Calu3 (cell line): ENCODE results near the gene TRIM27. TPM values are rescaled to one million over a fixed set of nuclear protein-coding genes. Genes with fewer than 3 reads are reported as not detected.
"Not testable (repeated sequence)": the region's sequence is repeated elsewhere in the genome, so short reads cannot be mapped to it uniquely, and the experiment has no call there.

ENCODE experiments used
- BruUV-seq: library from RNA; stranded (reverse); fragments of 400-500 nt; replicated peaks from 2 replicates; lab custom pipeline; 2021; lab: Mats Ljungman, UMichigan
- CTCF ChIA-PET: fragments of 300-600 bp; sonication (Branson Sonifier 250); formaldehyde crosslinking; loops from one replicate; lab custom pipeline; 2022; ENCODE audit warnings: antibody characterized with exemption; lab: Charles Lee
- DNase-seq: peaks from one replicate; pipeline ENCODE4 v3.0.0; 2022
- H3K27ac Mint-ChIP-seq: one replicate; pipeline ENCODE4 v1.8.0; 2022; ENCODE audit warnings: mixed read lengths; ENCODE audit not compliant: unreplicated experiment
- H3K27me3 Mint-ChIP-seq: one replicate; pipeline ENCODE4 v1.8.0; 2022; ENCODE audit warnings: mixed read lengths; ENCODE audit not compliant: unreplicated experiment
- H3K36me3 Mint-ChIP-seq: one replicate; pipeline ENCODE4 v1.8.0; 2022; ENCODE audit warnings: mild to moderate bottlenecking, moderate library complexity, mixed read lengths; ENCODE audit not compliant: insufficient read depth, unreplicated experiment
- H3K4me1 Mint-ChIP-seq: one replicate; pipeline ENCODE4 v1.8.0; 2022; ENCODE audit warnings: mild to moderate bottlenecking, low read depth, mixed read lengths; ENCODE audit not compliant: unreplicated experiment
- H3K4me3 Mint-ChIP-seq: one replicate; pipeline ENCODE4 v1.8.0; 2022; ENCODE audit warnings: mild to moderate bottlenecking, low read depth, moderate library complexity, mixed read lengths; ENCODE audit not compliant: unreplicated experiment
- H3K9me3 Mint-ChIP-seq: one replicate; pipeline ENCODE4 v1.8.0; 2022; ENCODE audit warnings: low read depth, mixed read lengths; ENCODE audit not compliant: unreplicated experiment
- CTCF ChIP-seq: fragments of 200-600 bp; IDR thresholded peaks from one replicate; pipeline ENCODE4 v1.8.0; 2022; ENCODE audit warnings: antibody characterized with exemption; ENCODE audit not compliant: unreplicated experiment
- intact Hi-C: fragments of 100-400 bp; cut with micrococcal nuclease; formaldehyde crosslinking; loops from one replicate; pipeline ENCODE4 v1.10.0; 2022; ENCODE audit not compliant: unreplicated experiment
- total RNA-seq: library from RNA; stranded (reverse); gene quantifications from 2 replicates; pipeline ENCODE4 v1.2.3, GENCODE V29; 2022

TRIM27 gene
- total RNA-seq, 1 experiment from 2014 or later = 91.6 TPM

GRCh38 chr6:28880894-28881780 lies 42.6 kb downstream of the TRIM27 start:
- peak overlapping the region; percentile 99 for H3K27ac Mint-ChIP-seq
- no peaks in the 10 kb centered on the region for H3K27me3 Mint-ChIP-seq
- H3K4me1 Mint-ChIP-seq = peaks cover 24% of the 10 kb centered on the region
- no peaks in the 10 kb centered on the region for H3K9me3 Mint-ChIP-seq
- CTCF ChIA-PET = interaction anchor here (2.1 kb wide), 1 partner anchor 14 kb away, joined by 5 read pairs; no protein-coding TSS in a partner anchor
- intact Hi-C loops = no loop called here
- BruUV-seq = no TSS peak
- peak; percentile 85 for DNase-seq
- no peak for TF ChIP-seq CTCF
- H3K4me3 Mint-ChIP-seq = peak overlapping the region; percentile 83
- H3K36me3 Mint-ChIP-seq = peaks cover 17% of the 10 kb centered on the region

DNA sequence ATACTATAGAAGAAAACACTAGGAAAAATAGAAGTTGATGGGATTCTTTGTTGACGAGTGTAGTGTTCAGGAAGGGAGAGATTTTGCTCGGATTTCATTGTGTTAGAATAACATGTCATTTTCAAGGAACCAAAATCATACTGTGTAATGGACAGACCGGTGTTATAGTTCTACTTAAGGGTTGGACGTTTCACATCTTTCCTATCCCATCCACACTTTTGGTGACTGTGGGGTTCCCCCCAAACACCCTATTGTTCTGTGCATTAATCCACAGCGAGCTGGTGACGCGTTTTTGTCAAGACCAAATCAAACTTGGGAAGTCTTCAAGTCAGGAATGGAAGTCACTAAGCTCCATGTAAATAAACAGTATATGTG lies 43.3 kb downstream of the TRIM27 start:
- Mint-ChIP-seq H3K4me1 (peaks cover 24% of the 10 kb centered on the region), H3K36me3 (peaks cover 17% of the 10 kb centered on the region), H3K9me3 (no peaks in the 10 kb centered on the region), H3K27me3 (no peaks in the 10 kb centered on the region), H3K4me3 (peak overlapping the region; percentile 83), H3K27ac (peak overlapping the region; percentile 99)
- no peak for TF ChIP-seq CTCF
- DNase-seq = no peak
- no TSS peak for BruUV-seq
- CTCF ChIA-PET = interaction anchor here (2.1 kb wide), 1 partner anchor 15 kb away, joined by 5 read pairs; no protein-coding TSS in a partner anchor
- intact Hi-C loops = no loop called here

DNA sequence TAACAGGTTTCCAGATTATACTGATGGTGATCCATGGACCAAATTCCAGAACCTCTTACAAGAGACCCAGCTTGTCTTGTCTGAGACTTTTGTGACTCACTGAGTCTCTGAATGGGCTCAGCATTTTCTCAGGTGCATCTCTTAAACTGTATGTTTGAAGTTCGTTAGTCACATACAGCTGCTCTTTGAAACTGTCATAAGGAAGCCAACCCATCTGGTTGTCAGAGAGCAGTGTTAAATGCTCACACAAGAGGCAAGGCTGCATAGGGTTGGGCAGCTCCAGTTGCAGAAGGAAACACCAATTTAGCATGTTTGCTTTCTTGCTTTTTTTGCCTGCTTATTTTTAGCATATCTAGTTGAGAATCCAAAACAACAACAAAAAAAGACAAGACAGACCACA lies 47.1 kb downstream of the TRIM27 start:
- intact Hi-C loops = no loop called here
- no peak for TF ChIP-seq CTCF
- Mint-ChIP-seq H3K9me3 (no peaks in the 10 kb centered on the region), H3K27me3 (no peaks in the 10 kb centered on the region), H3K4me1 (peaks cover 23% of the 10 kb centered on the region), H3K4me3 (no peak overlapping the region), H3K36me3 (peaks cover 17% of the 10 kb centered on the region), H3K27ac (no peak overlapping the region)
- no TSS peak for BruUV-seq
- CTCF ChIA-PET = interaction anchor here (0.6 kb wide), 1 partner anchor 19 kb away, joined by 4 read pairs; no protein-coding TSS in a partner anchor
- no peak for DNase-seq

DNA sequence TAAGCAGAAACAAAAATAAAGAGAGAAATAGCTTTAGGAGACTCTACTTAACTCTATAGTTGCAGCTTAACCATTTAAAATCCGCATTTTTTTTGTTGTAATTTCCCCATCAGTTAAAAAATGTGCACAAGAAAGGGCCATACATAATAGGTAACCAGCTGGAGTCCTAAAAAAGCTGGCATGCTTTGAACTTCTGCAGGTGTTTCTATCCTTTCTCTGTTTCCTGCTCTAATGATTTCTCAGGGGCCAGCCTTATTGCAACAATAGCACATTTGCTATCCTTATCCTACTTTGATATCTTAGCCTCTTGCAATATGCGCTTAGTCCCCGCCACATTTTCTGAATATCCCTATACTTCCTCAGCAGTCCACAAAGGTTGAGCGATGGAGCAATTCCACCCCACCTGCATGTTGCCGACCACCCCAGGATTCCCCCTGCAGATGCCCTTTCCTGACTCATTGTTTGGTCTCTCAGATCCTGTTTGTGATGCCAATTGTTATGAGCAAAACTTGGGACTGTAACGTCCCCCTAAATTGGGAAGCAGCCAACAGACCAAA lies 48.5 kb downstream of the TRIM27 start:
- CTCF ChIA-PET = interaction anchor here (1.2 kb wide), 1 partner anchor 12 kb away, joined by 4 read pairs; no protein-coding TSS in a partner anchor
- H3K27me3 Mint-ChIP-seq = no peaks in the 10 kb centered on the region
- no peak overlapping the region for H3K4me3 Mint-ChIP-seq
- DNase-seq = no peak
- intact Hi-C loops = no loop called here
- peaks cover 11% of the 10 kb centered on the region for H3K4me1 Mint-ChIP-seq
- TF ChIP-seq CTCF = no peak
- no peak overlapping the region for H3K27ac Mint-ChIP-seq
- peaks cover 2% of the 10 kb centered on the region for H3K36me3 Mint-ChIP-seq
- H3K9me3 Mint-ChIP-seq = no peaks in the 10 kb centered on the region
- no TSS peak for BruUV-seq

GRCh38 chr6:28872157-28872817 lies 51.5 kb downstream of the TRIM27 start:
- H3K27me3 Mint-ChIP-seq, BruUV-seq, H3K9me3 Mint-ChIP-seq, CTCF ChIA-PET, H3K4me1 Mint-ChIP-seq, H3K4me3 Mint-ChIP-seq, intact Hi-C loops, DNase-seq, H3K36me3 Mint-ChIP-seq, H3K27ac Mint-ChIP-seq: not testable (repeated sequence)
